GDM1 (cell line): ENCODE data around the gene DOCK9.

Source experiments
- DNase-seq: peaks from one replicate; lab custom pipeline; 2025; lab: John Stamatoyannopoulos, UW

Gene DOCK9

GRCh38 chr13:98977568-98978265 is at the start of gene DOCK9:
TSS of gene DOCK9 (minus strand) at chr13:98978064. CDS start at chr13:98977909, 155 bp downstream.
- DNase-seq: no peak

GRCh38 chr13:99027260-99027659 is 49.4 kb upstream of the DOCK9 start:
- no peak for DNase-seq

GRCh38 chr13:99022941-99023340 is 45.1 kb upstream of the DOCK9 start:
- no peak for DNase-seq

- DNase-seq: no peak
Observed at GRCh38 chr13:99018418-99019180, 40.7 kb upstream of the DOCK9 start.

- no peak for DNase-seq
Observed at GRCh38 chr13:99015606-99016490, 38.0 kb upstream of the DOCK9 start.

- no peak for DNase-seq
Observed at GRCh38 chr13:99014522-99014921, 36.7 kb upstream of the DOCK9 start.

GRCh38 chr13:99013951-99014350 is 36.1 kb upstream of the DOCK9 start:
- no peak for DNase-seq

GRCh38 chr13:99012539-99012938 is 34.7 kb upstream of the DOCK9 start:
- DNase-seq: no peak

- no peak for DNase-seq
Observed at GRCh38 chr13:99009987-99010551, 32.2 kb upstream of the DOCK9 start.

GRCh38 chr13:99008577-99008976 is 30.7 kb upstream of the DOCK9 start:
- no peak for DNase-seq

- DNase-seq: no peak
Observed at GRCh38 chr13:99007414-99007986, 29.6 kb upstream of the DOCK9 start.

GRCh38 chr13:99005609-99006008 is 27.7 kb upstream of the DOCK9 start:
- no peak for DNase-seq

GRCh38 chr13:99004978-99005377 is 27.1 kb upstream of the DOCK9 start:
- no peak for DNase-seq

- DNase-seq: no peak
Observed at GRCh38 chr13:99003851-99004471, 26.1 kb upstream of the DOCK9 start.

GRCh38 chr13:99003186-99003585 is 25.3 kb upstream of the DOCK9 start:
- DNase-seq: no peak

- no peak for DNase-seq
Observed at GRCh38 chr13:99002172-99002710, 24.4 kb upstream of the DOCK9 start.

- no peak for DNase-seq
Observed at GRCh38 chr13:99000137-99000536, 22.3 kb upstream of the DOCK9 start.

GRCh38 chr13:98999639-98999952 is 21.7 kb upstream of the DOCK9 start:
- no peak for DNase-seq

- DNase-seq: no peak
Observed at GRCh38 chr13:98998831-98999638, 21.2 kb upstream of the DOCK9 start.
